ENCODE results near the gene TTC39A.

DNA sequence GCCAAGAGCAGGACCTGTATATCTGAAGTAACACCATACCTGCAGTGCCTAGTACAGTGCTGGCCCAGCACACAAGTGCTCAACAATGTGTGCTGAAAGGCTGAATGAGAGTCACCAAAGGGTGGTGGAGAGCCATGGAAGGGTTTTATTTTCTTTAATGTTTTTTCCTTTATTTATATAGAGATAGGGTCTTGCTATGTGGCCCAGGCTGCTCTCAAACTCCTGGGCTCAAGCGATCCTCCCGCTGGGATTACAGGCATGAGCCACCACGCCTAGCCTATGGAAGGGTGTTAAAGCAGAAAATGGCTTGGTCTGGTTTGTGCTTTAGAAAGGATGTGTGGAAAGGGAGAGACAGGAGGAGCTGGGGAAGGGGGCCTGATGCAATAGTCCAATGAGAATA is 13.3 kb upstream of the TTC39A start:
- TF ChIP-seq, protein P1, sequence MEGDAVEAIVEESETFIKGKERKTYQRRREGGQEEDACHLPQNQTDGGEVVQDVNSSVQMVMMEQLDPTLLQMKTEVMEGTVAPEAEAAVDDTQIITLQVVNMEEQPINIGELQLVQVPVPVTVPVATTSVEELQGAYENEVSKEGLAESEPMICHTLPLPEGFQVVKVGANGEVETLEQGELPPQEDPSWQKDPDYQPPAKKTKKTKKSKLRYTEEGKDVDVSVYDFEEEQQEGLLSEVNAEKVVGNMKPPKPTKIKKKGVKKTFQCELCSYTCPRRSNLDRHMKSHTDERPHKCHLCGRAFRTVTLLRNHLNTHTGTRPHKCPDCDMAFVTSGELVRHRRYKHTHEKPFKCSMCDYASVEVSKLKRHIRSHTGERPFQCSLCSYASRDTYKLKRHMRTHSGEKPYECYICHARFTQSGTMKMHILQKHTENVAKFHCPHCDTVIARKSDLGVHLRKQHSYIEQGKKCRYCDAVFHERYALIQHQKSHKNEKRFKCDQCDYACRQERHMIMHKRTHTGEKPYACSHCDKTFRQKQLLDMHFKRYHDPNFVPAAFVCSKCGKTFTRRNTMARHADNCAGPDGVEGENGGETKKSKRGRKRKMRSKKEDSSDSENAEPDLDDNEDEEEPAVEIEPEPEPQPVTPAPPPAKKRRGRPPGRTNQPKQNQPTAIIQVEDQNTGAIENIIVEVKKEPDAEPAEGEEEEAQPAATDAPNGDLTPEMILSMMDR (IDR thresholded peaks at IDR 0.05; ENCODE audit: insufficient read depth, low read length, poor library complexity, severe bottlenecking) = no peak
- no peak for TF ChIP-seq EZH2phosphoT487 (conservative IDR thresholded peaks at IDR 0.05; ENCODE audit: low read length)
